Fibroblast of the aortic adventitia (primary cell): ENCODE data around the gene CBR3. TPM values are rescaled to one million over a fixed set of nuclear protein-coding genes. Genes with fewer than 3 reads are reported as not detected.

ENCODE experiments used
- DNase-seq: peaks from one replicate; pipeline ENCODE4 v3.0.0-alpha.2; 2010; ENCODE audit warnings: low read depth
- H3K4me3 ChIP-seq: 2 replicates; pipeline ENCODE4 v1.5.1; 2011; ENCODE audit warnings: low read depth, mild to moderate bottlenecking, control low read depth, low read length, moderate library complexity
- CTCF ChIP-seq: IDR thresholded peaks from 2 replicates; pipeline ENCODE4 v1.5.1; 2011; ENCODE audit warnings: mild to moderate bottlenecking, low read length, control low read depth, inconsistent platforms; ENCODE audit not compliant: insufficient read depth
- total RNA-seq: library from RNA; depleted of rRNA; stranded (reverse); fragments of >200 nt; gene quantifications from 2 replicates; pipeline ENCODE4 v1.2.3, GENCODE V29; 2012; ENCODE audit warnings: low replicate concordance

CBR3 gene
- total RNA-seq, 1 donor = 27.9 TPM

GRCh38 chr21:36174780-36175179, 39.9 kb downstream of the CBR3 start:
- no peak overlapping the region for H3K4me3 ChIP-seq
- no peak for TF ChIP-seq CTCF
- DNase-seq = no peak

GRCh38 chr21:36175771-36176565, 41.1 kb downstream of the CBR3 start:
- TF ChIP-seq CTCF = no peak
- DNase-seq = no peak
- no peak overlapping the region for H3K4me3 ChIP-seq

- no peak for TF ChIP-seq CTCF
- no peak overlapping the region for H3K4me3 ChIP-seq
- DNase-seq = no peak
Measured at GRCh38 chr21:36178349-36178748, 43.5 kb downstream of the CBR3 start.

- no peak for TF ChIP-seq CTCF
- H3K4me3 ChIP-seq = no peak overlapping the region
- DNase-seq = no peak
Measured at GRCh38 chr21:36179145-36179544, 44.3 kb downstream of the CBR3 start.

DNA sequence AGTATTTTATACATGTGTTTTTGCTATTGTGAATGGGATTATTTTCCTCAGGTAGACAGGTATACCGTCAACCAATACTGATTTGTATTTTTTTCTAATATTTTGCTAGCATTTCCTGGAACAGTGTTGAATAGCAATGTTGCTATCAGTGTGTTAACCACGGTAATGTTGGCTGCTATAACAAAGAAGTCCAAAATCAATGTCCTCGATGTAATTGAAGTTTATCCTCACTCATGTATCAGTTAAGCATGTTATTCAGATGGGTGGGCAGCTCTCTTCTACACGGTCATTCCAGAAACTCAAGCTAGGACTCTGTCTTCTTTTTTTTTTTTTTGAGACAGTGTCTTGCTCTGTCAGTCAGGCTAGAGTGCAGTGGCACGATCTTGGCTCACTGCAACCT, 46.1 kb downstream of the CBR3 start:
- DNase-seq = no peak
- H3K4me3 ChIP-seq = no peak overlapping the region
- TF ChIP-seq CTCF = no peak

DNA sequence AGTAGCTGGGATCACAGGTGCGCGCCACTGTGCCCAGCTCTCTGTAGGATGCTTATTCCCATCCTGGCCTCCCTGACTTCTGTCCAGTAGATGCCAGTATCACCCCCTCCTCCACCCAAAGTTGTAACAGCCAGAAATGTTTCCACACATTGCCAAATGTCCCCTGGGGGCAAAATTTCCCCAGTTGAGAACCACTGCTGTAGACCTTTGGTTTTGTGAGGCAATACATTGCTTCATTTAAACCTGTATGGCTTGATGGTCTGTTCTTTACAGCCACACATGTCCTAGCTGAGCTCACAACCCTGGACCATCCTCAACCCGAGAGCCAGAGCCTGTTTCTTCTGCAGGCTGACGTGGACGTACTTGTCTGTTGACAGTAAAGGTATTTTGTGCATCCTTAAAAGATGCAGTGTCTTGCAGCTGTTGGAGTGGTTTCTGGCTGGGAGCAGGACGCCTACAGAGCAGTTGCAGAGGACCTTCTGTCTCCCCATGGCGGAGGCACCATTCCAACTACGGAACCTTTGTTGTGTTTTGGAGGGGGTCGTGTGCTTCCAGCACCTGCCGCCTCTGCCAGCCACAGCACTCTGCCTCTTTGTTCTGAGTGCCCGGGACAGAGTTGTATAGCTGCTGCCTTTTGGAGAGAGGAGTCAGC, 48.4 kb downstream of the CBR3 start:
- no peak for TF ChIP-seq CTCF
- no peak overlapping the region for H3K4me3 ChIP-seq
- DNase-seq = no peak

- DNase-seq = no peak
- no peak for TF ChIP-seq CTCF
- no peak overlapping the region for H3K4me3 ChIP-seq
Measured at GRCh38 chr21:36184545-36184944, 49.7 kb downstream of the CBR3 start.
